TTC549 (cell line): Measurements from ENCODE around the gene INAFM2.

Source experiments
- FAIRE-seq: peaks from 2 replicates; lab custom pipeline; 2012; peaks lifted over from hg19 to GRCh38; lab: Jason Lieb, UNC

The INAFM2 gene

DNA sequence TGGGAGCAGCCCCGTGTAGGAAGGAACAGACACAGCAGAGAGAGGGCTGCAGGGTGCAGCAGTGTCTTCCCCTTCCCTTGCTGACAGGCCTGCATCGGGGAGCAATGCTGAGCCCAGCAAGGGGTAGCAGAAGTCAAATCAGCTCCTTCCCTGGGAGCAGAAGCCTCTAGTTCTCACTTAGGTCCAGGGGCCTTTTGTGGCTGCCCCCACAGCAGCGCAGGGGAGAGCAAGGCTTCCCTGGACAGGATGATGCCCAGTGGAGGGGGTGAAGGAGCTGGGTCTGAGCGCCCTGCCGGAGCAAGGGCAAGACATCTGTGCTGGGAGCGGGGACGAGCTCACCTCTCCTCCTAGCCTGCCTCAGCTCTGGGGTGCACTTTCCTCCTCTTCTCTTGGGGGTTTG, 16.6 kb upstream of the INAFM2 start:
- no peak for FAIRE-seq

DNA sequence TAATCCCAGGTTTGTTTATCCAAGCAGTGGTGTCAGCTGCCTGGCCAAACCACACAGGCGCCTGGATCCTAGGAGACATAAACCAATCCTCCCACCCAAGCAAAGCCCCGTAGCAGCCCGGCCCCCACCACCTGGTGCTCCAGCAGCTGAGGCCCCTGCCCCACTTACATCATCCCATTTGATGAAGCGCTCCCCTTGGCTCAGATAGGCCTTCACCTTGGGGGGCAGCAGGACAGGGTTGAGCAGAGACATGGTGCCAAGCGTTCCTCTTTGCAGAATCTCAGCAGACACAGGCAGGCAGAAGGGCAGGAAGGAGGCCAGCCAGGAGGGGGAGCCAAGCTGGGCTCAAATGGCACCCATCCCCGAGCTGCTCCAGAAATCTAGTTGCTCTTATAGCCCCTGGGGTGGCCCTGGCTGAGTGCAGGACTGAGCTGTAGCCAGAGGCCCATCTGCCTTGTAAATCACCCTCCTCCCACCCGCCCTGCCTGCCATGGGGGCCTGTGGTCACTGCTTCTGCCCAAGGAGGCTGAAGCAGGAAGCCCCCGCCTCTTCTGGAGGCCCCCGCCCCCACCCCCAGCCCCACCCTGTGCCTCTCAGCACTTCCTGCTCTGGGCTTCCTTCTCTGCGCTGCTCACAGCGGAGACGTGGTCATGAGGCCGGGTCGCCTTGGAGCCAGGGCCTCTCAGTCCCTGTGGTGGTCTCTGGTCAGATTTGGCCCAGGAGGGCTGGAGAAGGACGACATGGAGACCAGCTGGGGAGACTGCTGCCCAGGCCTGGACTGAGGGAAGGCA, 15.9 kb upstream of the INAFM2 start, which contains the start of gene PLCB2:
Gene PLCB2 (minus strand): TSS at position 515 of the 791 bp plus-strand sequence. CDS start 263 bp downstream, at position 252.
- FAIRE-seq, result no peak

DNA sequence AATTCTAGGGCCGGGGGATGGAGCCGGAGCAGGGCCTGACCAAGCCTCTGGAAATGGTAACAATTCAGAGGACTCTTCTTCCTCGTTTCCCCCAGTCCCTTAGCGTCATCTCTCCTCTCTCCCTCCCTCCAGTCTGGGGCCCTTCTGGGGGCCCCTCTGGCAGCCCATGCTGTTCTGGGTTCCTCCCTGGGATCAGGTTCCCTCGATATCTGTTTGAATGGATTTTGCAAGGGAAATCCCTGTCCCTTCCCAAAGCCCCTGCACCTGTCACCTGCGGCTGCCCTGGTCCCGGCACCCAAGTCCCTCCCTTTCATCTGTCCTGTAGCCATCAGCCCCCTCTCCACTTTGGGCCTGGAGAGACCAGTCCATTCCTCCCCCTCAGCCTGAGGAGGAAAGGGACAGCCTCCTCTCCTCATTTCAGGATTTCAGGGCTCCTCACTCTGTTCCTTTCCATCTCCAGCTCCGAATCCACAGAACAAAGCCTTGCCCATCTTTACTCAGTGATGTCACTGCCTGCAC, 14.1 kb upstream of the INAFM2 start:
- no peak for FAIRE-seq

DNA sequence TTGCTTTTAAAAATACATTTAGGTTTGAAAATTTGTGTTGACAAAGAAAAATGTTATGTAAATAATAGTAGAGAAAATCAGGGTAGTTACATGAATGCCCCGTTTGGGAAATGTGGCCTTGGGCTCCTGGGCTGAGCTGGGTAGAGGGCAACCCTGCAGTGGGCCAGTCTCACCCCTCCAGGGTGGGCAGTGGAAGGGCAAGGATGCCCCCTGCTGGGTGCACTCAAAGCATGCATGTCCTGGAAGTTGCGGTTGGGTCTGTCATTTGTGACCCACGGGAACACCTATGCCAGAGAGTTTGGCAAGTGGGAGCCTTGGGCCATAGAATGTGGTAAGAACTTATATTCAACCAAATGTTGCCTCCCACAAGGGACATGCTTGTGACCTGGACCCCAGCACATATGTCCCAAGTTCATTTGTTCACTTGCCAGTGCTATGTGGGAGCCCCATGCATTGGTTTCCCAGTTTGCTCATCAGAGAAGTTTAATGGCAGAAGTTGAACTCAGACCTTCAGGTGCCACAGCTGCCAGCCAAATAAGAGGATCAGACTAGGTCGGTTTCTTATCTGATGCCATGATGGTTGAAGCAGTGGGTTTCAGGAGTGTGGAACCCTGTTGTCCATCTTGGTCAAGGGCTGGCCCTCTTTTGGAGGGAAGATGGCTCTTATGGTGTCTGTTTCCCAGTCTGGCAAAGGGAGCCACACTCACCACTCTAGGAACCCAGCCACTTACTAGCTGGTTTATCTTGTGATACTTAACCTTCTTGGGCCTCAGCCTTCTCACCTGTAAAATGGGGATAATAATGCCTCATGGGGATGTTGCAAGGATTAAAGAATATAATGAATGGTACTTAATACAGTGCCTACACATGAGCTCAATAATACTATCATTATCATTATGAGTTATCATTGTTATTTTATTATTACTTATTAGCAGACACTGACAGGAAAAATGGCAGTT, 13.2 kb upstream of the INAFM2 start:
- FAIRE-seq, result no peak

DNA sequence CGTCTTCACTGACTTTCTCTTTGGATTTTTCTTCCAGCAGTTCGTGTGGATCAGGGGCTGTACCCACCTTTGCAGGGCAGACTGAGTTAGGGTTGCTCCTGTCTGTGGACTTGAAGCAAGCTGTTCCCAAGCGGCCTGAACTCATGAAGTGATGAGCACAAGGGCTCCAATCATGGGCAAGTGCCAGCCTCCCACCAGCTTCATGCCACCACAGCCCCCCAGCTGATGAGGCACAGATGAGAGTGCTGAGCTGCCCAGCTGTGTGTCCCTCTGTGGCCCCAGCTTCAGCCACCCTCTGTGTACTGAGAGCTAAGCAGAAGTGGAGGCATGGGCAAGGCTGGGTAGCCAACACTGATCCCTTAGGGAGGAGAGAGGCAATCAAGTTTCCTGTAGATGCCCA, 12.5 kb upstream of the INAFM2 start:
- no peak for FAIRE-seq

DNA sequence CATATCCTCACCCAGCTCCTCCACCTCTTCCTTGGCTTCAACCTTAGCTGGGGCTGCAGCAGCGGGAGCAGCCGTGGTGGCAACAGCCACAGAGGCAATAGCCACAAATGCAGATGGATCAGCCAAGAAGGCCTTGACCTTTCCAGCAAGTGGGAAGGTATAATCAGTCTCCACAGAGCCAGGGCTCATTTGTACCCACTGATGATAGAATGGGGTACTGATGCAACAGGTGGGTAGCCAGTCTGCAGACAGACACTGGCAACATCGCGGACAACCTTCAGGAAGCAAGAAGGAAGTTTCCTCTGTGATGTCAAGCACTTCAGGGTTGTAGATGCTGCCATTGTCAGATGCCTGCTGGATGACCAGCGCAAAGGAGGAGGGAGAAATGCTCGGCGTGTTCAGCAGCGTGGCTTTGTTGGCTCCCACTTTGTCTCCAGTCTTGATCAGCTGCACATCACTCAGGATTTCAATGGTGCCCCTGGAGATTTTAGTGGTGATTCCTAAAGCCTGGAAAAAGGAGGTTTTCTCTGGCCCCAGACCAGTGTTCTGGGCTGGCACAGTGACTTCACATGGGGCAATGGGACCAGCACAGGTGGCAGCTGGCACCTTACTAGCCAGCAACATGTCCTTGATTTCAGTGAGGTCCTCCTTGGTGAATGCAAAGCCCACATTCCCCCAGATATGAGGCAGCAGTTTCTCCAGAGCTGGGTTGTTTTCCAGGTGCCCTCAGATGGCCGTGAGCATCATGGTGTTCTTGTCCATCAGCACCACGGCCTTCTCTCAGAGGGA, 10.9 kb upstream of the INAFM2 start:
- no peak for FAIRE-seq

DNA sequence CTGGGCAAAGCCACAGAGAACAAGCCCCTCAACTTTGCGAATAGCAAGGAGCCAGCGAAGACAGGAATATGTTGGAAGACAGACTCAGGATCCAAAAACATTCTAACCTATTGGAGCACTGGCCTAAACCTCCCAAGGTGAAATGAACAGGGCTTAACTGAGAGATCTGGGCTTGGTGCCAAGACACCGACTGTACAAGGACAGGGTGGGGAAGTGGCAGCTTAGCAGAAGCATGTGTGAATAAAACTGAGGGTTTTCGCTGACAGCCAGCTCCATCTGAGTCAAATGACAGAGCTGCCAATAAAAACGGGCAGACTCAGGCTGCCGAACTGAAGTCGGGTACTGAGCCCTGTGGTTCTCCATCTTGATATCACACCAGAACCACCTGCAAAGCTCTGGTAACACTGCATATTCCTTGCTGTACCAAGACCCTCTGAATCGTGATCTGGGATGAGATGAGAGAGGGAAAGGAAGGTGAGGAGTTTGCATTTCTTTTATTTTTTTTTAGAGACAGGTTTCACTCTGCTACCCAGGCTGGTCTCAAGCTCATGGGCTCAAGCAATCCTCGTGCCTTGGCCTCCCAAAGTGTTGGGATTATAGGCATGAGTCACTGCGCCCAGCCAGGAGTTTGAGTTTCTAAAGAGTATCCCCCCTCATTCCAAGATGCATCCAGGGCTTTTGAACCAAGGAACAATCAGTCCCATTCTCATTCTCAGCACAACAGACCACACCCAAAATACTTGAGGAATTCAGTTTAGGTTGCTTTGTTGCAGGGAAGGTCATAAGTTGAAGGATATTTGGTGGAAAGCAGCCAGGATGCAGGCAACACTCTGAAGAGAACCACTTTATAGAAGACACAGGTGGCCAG, 9.7 kb upstream of the INAFM2 start:
- FAIRE-seq, result no peak

DNA sequence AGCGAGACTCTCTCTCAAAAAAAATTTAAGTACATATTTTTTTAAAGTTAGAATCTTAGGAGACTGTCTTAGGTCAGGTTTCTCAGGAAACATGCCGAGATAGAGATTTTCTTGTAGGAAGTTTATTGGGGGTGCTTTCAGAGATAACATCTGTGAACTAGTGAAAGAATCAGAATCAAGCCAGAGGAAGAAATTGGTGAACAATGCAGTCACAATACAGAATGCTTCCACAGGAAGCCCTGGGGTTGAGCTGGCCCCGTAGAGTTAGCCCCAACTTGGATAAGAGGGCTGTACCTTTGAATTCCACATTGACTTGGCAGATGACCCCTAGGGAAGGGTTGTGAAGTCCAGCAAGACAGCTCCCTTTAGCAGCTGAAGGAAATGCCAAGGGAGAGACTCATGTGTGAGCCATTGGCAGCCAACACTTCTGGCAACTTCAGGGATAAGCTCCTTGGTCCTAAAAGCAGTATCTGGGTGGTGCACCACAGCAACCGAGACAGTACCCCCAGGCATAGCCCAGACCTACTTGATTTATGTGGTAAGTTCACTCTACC, 8.7 kb upstream of the INAFM2 start:
- no peak for FAIRE-seq

DNA sequence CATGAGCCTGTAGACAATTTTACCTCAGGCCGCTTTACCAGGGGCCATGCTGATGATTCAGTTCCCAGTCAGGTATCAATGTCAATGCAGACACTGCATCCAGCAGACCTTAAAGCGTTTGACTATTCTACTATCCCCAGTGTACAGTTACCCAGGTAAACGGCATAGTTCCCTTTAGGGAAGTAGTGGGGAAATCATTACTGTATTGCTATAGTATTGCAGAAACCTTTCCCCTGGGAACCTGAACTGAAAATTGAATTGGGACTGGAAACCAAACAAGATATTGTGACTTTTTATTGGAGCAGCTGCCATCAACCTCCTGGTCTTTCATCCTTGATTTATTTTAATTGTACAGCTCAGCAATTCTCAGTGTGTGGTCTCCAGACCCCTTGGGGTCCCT, 6.6 kb upstream of the INAFM2 start:
- no peak for FAIRE-seq

DNA sequence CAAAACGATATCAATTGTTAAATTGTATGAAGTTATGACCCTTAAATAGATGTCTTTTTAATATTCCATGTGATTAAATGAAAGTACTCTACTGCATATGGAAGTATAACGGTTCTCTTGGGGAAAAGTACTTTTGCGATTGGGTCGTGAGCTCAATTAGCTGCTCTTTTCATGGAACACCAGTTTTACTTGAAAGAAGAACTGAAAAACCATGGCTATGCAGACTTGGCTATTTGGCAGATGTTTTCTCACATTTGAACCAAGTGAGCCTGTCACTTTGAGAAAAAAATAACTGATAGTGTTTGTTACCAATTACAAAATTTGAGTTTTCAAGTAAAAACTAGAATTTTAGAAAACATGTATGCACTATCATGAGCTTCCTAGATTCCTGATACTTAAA, 5.9 kb upstream of the INAFM2 start:
- FAIRE-seq, result no peak

DNA sequence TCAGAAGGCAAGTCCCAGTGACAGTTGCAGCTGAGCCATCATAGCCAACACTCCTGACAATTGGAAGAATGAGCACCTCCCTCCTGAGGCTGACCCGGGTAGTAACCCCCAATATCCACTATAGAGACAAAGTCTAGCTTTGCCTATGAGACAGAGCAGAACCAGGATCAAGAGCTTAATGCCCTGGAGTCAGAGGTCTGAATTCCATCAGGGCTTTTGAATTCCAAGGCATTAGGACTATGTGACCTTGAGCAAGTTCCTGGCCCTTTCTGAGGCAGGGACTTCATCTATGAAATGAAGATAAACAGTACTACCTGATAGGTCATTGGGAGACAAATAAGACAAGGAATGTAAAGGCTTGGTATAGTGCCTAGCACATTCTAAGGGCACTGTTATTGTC, 3.1 kb upstream of the INAFM2 start:
- FAIRE-seq, result no peak

DNA sequence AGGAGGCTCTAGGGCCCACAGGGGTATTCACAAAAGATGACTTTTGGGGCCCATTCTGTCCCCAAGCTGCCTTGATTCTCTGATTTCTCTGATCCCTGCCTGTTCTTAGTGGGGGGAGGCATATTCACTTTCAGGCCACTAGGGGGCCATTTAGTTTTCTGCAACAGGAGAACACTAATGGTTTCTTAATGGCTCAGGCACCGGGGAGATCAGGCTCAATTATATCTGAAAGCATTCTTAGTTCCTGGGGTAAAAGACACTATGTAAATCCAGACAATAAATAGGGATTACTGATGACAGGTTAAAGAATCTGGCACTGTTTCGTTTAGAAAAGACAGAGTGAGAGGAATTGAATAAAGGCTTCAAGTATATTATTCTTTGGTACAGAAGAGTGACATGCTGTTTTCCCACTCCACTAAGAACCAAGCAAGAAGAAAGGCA, 2.5 kb upstream of the INAFM2 start:
- FAIRE-seq, result no peak

DNA sequence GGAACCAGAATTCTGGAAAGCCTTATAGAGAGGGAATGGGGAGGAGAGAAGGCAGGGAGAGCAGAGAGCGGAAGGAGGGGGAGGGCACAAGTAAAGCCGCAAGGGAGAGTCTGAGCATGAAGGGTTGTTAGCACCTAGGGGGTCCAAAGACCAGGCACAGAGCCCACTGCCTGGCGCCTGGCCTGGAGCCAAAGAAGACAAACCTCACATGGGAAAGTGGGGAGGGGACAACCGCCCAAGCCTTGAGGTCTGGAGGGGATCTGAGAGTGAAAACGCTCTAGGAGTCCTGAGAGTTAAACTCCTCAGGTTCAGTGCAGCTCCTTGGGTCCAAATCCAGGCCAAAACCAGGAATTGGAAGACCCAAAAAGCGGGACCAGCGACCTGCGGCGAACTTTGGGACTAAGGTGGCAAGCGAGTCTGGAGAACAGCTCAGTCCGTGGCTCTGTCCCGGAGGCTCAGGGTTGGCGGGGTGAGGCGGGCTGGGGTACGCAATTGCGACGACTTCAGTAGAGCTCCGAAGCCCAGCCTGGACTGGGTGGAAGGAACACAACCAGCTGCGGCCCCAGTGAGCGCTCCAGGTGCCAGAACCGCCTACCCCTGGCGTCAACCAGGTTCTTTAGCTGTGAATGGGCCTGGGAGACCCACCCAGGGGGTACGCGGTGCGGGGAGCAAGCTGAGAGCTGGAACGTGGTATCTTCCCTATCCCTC, 807 bp upstream of the INAFM2 start:
- FAIRE-seq, result no peak

DNA sequence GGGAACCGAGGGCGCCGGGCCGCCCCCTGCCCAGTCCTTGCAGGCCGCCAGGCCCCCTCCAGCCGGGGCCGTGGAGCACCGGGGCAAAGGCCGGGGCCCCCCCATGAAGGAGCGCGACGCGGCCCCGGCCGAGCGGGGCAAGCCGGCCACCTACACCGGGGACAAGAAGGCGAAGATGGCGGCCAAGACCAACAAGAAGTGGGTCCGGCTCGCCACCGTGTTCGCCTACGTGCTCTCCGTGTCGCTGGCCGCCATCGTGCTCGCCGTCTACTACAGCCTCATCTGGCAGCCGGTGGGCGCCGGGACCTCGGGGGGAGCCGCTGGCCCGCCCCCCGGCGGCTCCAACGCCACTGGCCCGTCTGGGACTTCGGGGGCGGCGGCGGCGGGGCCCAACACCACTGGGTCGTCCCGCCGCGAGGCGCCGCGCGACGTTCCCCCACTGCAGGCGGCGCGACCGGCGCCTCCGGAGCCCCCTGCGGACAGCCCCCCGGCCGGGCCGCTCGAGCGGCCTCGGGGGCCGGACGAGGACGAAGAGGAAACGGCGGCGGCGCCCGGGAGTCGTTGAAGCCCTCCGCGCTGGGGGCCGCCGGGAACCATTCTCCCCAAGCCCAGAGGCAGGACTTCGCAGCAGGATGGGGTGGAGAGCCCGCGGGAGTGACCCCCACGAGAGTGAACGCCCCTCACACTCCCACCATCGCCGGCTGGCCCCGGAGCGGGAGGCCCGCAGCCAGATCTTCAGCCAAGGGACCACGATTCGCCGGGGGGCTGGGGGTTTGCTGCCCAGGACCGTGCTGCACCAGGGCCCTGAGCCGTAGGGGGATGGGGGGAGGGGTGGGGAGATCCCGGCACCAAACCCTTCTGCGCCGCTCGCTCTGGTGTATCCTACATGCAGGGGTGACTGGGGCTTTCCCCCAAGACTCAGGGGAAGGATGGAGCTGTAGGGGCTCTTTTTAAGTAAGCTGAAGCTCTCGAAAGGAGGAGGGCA, 753 bp downstream of the INAFM2 start:
- FAIRE-seq, result no peak

DNA sequence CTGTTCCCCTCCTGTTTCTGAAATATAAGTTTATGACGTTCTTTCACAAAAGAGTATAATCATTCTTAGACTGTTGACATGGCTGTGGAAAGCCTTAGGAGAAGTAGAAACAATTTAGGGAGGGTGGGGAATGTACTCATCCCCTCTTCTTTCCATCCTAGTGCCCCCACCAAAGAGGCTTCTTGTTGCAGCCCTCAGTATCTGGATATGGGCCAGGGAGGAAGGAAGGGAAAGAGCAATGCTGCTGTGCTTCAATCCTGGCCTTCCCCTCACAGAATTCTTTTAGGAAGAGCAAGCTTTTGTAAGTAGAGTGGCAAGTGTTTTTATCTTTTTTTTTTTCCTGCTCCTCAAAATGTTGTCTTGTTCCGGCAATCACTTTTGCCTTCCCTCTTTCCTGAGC, 1.7 kb downstream of the INAFM2 start:
- FAIRE-seq, result no peak

DNA sequence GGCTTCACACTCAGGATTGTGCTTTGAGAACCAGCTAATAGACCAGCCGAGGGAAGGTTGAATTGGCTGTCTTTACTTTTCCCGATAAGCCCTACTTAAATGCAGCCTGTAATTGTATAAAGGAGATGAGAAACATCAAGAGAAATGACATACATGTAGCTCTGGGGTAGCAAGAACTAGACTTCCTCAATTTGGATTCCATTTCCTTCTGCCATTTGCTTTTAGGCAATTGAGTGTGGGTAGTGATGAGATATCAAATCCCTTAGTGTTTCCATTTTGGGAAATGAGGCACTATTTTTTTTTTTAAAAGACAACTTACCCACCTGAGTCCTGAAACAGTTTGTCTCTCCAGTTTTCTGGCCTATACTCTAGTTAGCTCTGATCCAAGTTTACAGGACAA, 2.2 kb downstream of the INAFM2 start:
- no peak for FAIRE-seq

DNA sequence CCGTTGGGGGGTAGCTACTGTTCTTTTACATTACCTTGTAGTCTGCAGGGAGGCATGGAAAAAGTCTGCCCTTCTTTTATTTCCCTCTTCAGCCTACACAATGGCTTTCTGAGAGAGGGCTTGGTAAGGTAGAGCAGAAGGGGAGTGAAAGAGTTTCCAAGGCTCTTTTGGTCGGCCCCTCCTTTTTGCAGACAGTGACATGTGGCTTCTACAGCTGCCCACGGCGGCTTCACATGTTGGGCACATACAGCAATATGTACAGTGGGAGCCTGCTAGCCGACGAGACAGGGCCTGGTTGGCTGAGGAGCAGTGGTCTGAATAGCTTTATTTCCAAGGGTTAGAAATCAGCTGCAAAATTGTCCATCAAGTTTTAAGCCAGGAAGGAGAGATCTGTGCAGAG, 4.0 kb downstream of the INAFM2 start:
- FAIRE-seq, result no peak

DNA sequence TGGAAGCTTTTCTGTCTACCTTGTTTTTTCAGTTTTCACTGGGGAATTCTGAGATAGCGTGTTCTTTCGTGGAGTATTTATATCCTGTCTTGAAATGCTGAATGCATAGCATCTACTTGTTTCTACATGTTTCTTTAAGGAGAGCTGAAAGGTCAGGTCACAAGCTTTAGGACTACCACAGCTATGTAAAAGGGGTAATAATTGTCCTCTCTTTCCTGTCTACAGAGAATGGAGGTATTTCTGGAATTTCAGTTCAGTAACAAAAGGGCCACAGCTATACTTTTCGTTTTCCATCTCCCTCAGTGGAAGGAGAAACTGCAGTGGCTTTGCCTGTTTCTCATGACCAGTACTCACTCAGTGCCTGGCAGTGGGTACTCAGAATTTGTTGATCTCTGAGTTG, 4.7 kb downstream of the INAFM2 start:
- FAIRE-seq, result no peak

DNA sequence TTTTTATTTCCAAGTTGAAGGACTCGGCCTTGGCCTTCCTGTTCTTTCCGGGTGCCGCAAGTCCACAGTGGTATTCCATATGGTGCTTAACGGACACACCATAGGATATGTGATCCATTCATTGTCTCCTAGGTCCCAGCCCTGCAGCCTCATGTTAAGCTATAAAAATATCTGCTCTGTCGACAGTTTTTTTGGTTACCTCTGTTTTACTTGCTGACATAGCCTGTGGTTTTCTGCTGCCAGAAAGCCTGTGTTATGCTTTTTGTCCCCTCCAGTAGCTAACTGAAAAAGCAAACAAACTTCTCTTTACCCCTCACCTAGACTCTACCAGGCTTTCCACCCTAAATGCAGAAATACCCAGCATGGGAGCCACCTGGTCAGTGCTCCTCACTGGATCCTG, 5.3 kb downstream of the INAFM2 start:
- FAIRE-seq, result no peak
